Erythroblast (primary cell): ENCODE data around the gene ZFP3.

Source experiments
- GATA1 ChIP-seq: IDR thresholded peaks from 2 replicates; pipeline ENCODE4 v1.6.1; 2011; ENCODE audit warnings: low read depth, mild to moderate bottlenecking, control low read depth, low read length, moderate library complexity
- POLR2A ChIP-seq: IDR thresholded peaks from 2 replicates; pipeline ENCODE4 v1.6.1; 2011; ENCODE audit warnings: mild to moderate bottlenecking, low read length

- TF ChIP-seq POLR2A (no peak), GATA1 (no peak)
These were observed 28.0 kb upstream of the ZFP3 start for GRCh38 chr17:5050278-5050677.
